Neural cell (in vitro differentiated cells): Measurements from ENCODE around the gene PRKCQ. TPM values are rescaled to one million over a fixed set of nuclear protein-coding genes. Genes with fewer than 3 reads are reported as not detected.
"Not testable (repeated sequence)": the region's sequence is repeated elsewhere in the genome, so short reads cannot be mapped to it uniquely, and the experiment has no call there.

Experiments
- H2AFZ ChIP-seq: fragments of 200-600, 300-800 bp; sonication (generic), shearing (Covaris generic); 2 replicates; pipeline ENCODE4 v1.6.0; 2014; ENCODE audit warnings: low read depth, mild to moderate bottlenecking, antibody characterized with exemption, low read length, moderate library complexity
- H3F3A ChIP-seq: fragments of 200-600 bp; shearing (Covaris generic); 2 replicates; pipeline ENCODE4 v1.6.1; 2016; ENCODE audit warnings: mild to moderate bottlenecking, moderate library complexity, mixed read lengths, antibody characterized with exemption, low read length; ENCODE audit not compliant: insufficient read depth, poor library complexity, severe bottlenecking
- H3K27ac ChIP-seq: fragments of 200-600, 300-800 bp; sonication (generic), shearing (Covaris generic); 2 replicates; pipeline ENCODE4 v1.5.1; 2014; ENCODE audit warnings: mild to moderate bottlenecking, low read length, moderate library complexity
- H3K27me3 ChIP-seq: fragments of 300-800, 200-600 bp; sonication (generic), shearing (Covaris generic); 2 replicates; pipeline ENCODE4 v1.6.0; 2014; ENCODE audit warnings: mild to moderate bottlenecking, low read depth, low read length, moderate library complexity; ENCODE audit not compliant: insufficient read depth
- H3K36me3 ChIP-seq: fragments of 300-800, 200-600 bp; sonication (generic), shearing (Covaris generic); 2 replicates; pipeline ENCODE4 v1.5.1; 2014; ENCODE audit warnings: mild to moderate bottlenecking, antibody characterized with exemption, low read length, moderate library complexity; ENCODE audit not compliant: insufficient read depth
- H3K4me2 ChIP-seq: fragments of 300-800, 200-600 bp; sonication (generic), shearing (Covaris generic); 2 replicates; pipeline ENCODE4 v1.6.0; 2014; ENCODE audit warnings: mild to moderate bottlenecking, low read length
- H3K4me3 ChIP-seq: fragments of 300-800, 200-600 bp; sonication (generic), shearing (Covaris generic); 2 replicates; pipeline ENCODE4 v1.5.1; 2014; ENCODE audit warnings: mild to moderate bottlenecking, low read length, moderate library complexity
- H3K79me2 ChIP-seq: fragments of 200-600 bp; shearing (Covaris generic); replicated peaks from 2 replicates; pipeline ENCODE4 v1.6.0; 2014; ENCODE audit warnings: mild to moderate bottlenecking, low read length, moderate library complexity; ENCODE audit not compliant: insufficient read depth
- H3K9ac ChIP-seq: fragments of 300-800, 200-600 bp; sonication (generic), shearing (Covaris generic); 2 replicates; pipeline ENCODE4 v1.6.1; 2016; ENCODE audit warnings: mild to moderate bottlenecking, low read length, mixed read lengths
- H3K9me2 ChIP-seq: fragments of 200-600 bp; shearing (Covaris generic); 2 replicates; pipeline ENCODE4 v1.6.1; 2016; ENCODE audit warnings: mild to moderate bottlenecking, low read length, mixed read lengths; ENCODE audit not compliant: insufficient read depth
- H3K9me3 ChIP-seq: fragments of 200-600, 300-800 bp; sonication (generic), shearing (Covaris generic); 2 replicates; pipeline ENCODE4 v1.6.1; 2016; ENCODE audit warnings: mild to moderate bottlenecking, mixed run types, low read length, moderate library complexity, mixed read lengths
- H4K20me1 ChIP-seq: fragments of 200-600 bp; shearing (Covaris generic); 2 replicates; pipeline ENCODE4 v1.6.1; 2016; ENCODE audit warnings: mild to moderate bottlenecking, mixed run types; ENCODE audit not compliant: insufficient read depth
- CTCF ChIP-seq: fragments of 450-650 bp; IDR thresholded peaks from 2 replicates; pipeline ENCODE4 v1.5.1; 2014; ENCODE audit warnings: antibody characterized with exemption, mild to moderate bottlenecking, moderate library complexity; ENCODE audit not compliant: poor library complexity, severe bottlenecking
- EP300 ChIP-seq: fragments of 450-650 bp; conservative IDR thresholded peaks from 2 replicates; pipeline ENCODE4 v1.6.1; 2014; ENCODE audit warnings: antibody characterized with exemption, mild to moderate bottlenecking, moderate library complexity; ENCODE audit not compliant: poor library complexity, severe bottlenecking
- EZH2 ChIP-seq: fragments of 200-600, 300-800 bp; shearing (Covaris generic), sonication (generic); IDR thresholded peaks from 2 replicates; pipeline ENCODE4 v1.6.1; 2014; ENCODE audit warnings: antibody characterized with exemption, low read length, borderline replicate concordance, mild to moderate bottlenecking; ENCODE audit not compliant: insufficient read depth, poor library complexity, severe bottlenecking
- MXI1 ChIP-seq: fragments of 450-650 bp; conservative IDR thresholded peaks from 2 replicates; pipeline ENCODE4 v1.6.1; 2014; ENCODE audit warnings: antibody characterized with exemption, mild to moderate bottlenecking; ENCODE audit not compliant: poor library complexity, severe bottlenecking
- POLR2AphosphoS5 ChIP-seq: IDR thresholded peaks from 2 replicates; pipeline ENCODE4 v1.6.1; 2012
- REST ChIP-seq: IDR thresholded peaks from 2 replicates; pipeline ENCODE4 v1.6.1; 2012; ENCODE audit warnings: borderline replicate concordance
- SMC3 ChIP-seq: fragments of 450-650 bp; conservative IDR thresholded peaks from 2 replicates; pipeline ENCODE4 v1.6.1; 2014; ENCODE audit warnings: antibody characterized with exemption, mild to moderate bottlenecking, moderate library complexity; ENCODE audit not compliant: poor library complexity
- TAF1 ChIP-seq: IDR thresholded peaks from 2 replicates; pipeline ENCODE4 v1.6.1; 2012; ENCODE audit warnings: low read depth
- polyA plus RNA-seq: library from polyadenylated mRNA; depleted of rRNA; stranded (reverse); fragments of >200 nt; gene quantifications from 2 replicates; pipeline ENCODE4 v1.2.3, GENCODE V29; 2014

The PRKCQ gene
- polyA plus RNA-seq, 1 donor from 2014 or later: 0.61 TPM

GRCh38 chr10:6473430-6473829, 106.6 kb downstream of the PRKCQ start:
- no peaks in the 10 kb centered on the region for H3K36me3 ChIP-seq

GRCh38 chr10:6472710-6473005, 107.4 kb downstream of the PRKCQ start:
- H3F3A ChIP-seq, H3K9me3 ChIP-seq, H3K79me2 ChIP-seq, H3K4me3 ChIP-seq, H3K27ac ChIP-seq, H3K4me2 ChIP-seq, H3K9me2 ChIP-seq, H3K36me3 ChIP-seq, H3K27me3 ChIP-seq, H4K20me1 ChIP-seq, H3K9ac ChIP-seq, H2AFZ ChIP-seq: not testable (repeated sequence)

More at GRCh38 chr10:6473430-6473829, 106.6 kb downstream of the PRKCQ start:
- Histone ChIP-seq H3K27me3 (no peaks in the 10 kb centered on the region), H3K79me2 (no peaks in the 10 kb centered on the region), H3K27ac (no peak overlapping the region), H3K9ac (no peak overlapping the region), H3K4me2 (no peak overlapping the region), H3K9me2 (no peaks in the 10 kb centered on the region), H3K4me3 (no peak overlapping the region), H4K20me1 (no peaks in the 10 kb centered on the region), H3F3A (no peaks in the 10 kb centered on the region), H3K9me3 (no peaks in the 10 kb centered on the region), H2AFZ (no peak overlapping the region)
- TF ChIP-seq EZH2: no peak
- TF ChIP-seq CTCF: no peak
- no peak for TF ChIP-seq EP300
- TF ChIP-seq MXI1: no peak
- TF ChIP-seq REST: no peak

- H3K36me3 ChIP-seq: no peaks in the 10 kb centered on the region
- no peak overlapping the region for H3K4me3 ChIP-seq
- H3K79me2 ChIP-seq: no peaks in the 10 kb centered on the region
- no peak overlapping the region for H3K27ac ChIP-seq
- H3K4me2 ChIP-seq: no peak overlapping the region
- no peaks in the 10 kb centered on the region for H3K9me3 ChIP-seq
- TF ChIP-seq CTCF (no peak), POLR2AphosphoS5 (no peak), TAF1 (no peak), REST (no peak), SMC3 (no peak), EZH2 (no peak), MXI1 (no peak)
- no peak overlapping the region for H3K9ac ChIP-seq
- H3K9me2 ChIP-seq: no peaks in the 10 kb centered on the region
- no peaks in the 10 kb centered on the region for H4K20me1 ChIP-seq
- H2AFZ ChIP-seq: no peak overlapping the region
- H3F3A ChIP-seq: no peaks in the 10 kb centered on the region
- H3K27me3 ChIP-seq: no peaks in the 10 kb centered on the region
Observed at GRCh38 chr10:6470894-6471618, 109.0 kb downstream of the PRKCQ start.
